Measurements from ENCODE around the gene PLEKHG5. TPM values are rescaled to one million over a fixed set of nuclear protein-coding genes. Genes with fewer than 3 reads are reported as not detected.
"Not testable (repeated sequence)": the region's sequence is repeated elsewhere in the genome, so short reads cannot be mapped to it uniquely, and the experiment has no call there.

PLEKHG5 gene
- total RNA-seq, 1 donor from 2014 or later: 32.4 TPM

DNA sequence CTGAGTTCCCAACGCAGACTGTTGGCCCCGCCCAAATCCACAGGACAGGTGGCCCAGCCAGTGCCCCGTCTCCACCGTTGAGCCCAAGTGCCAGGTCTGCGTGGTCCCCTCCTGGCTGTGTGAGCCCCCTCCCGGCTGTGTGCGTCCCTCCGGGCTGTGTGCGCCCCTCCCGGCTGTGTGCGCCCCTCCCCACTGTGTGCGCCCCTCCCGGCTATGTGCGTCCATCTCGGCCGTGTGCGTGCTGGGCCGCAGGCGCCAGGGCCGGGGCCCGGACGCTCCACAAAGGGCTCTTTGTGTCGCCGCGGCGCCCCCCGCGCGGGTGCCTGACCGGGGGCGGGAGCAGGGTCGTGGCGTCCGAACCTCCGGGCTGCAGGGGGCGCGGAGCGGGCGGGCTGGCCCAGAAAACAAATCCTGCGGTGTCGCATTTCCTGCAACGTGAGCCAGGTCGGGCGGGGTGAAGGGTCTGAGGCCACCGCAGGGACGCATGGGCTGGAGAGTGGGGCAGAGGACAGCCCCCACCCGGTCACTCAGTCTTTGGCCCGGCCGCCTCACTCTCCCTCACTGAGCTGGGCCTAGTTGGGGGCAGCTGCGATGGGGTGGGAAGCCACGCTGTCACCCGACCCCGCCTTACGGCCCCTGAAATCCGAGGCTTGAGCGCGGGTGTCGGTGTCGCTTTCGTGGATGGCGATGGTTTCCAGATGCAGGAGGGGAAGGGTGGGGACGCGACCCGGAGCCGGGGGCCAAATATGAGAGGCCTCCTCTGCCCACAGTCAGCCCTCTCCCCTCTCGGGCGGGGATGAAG, 44.2 kb downstream of the PLEKHG5 start:
- no peak overlapping the region for H3K4me3 Mint-ChIP-seq (ENCODE audit: unreplicated experiment)
- H3K27me3 Mint-ChIP-seq (ENCODE audit: low read depth): peaks cover 20% of the 10 kb centered on the region
- no peaks in the 10 kb centered on the region for H3K9me3 Mint-ChIP-seq (ENCODE audit: low read depth)
- DNase-seq (ENCODE audit: low spot score): peak; percentile 72
- peaks cover 7% of the 10 kb centered on the region for H3K4me1 Mint-ChIP-seq (ENCODE audit: low read depth)
- H3K27ac Mint-ChIP-seq (ENCODE audit: unreplicated experiment): no peak overlapping the region
- TF ChIP-seq, protein P1, sequence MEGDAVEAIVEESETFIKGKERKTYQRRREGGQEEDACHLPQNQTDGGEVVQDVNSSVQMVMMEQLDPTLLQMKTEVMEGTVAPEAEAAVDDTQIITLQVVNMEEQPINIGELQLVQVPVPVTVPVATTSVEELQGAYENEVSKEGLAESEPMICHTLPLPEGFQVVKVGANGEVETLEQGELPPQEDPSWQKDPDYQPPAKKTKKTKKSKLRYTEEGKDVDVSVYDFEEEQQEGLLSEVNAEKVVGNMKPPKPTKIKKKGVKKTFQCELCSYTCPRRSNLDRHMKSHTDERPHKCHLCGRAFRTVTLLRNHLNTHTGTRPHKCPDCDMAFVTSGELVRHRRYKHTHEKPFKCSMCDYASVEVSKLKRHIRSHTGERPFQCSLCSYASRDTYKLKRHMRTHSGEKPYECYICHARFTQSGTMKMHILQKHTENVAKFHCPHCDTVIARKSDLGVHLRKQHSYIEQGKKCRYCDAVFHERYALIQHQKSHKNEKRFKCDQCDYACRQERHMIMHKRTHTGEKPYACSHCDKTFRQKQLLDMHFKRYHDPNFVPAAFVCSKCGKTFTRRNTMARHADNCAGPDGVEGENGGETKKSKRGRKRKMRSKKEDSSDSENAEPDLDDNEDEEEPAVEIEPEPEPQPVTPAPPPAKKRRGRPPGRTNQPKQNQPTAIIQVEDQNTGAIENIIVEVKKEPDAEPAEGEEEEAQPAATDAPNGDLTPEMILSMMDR (IDR thresholded peaks at IDR 0.05): no peak
- no peaks in the 10 kb centered on the region for H3K36me3 Mint-ChIP-seq (ENCODE audit: low read depth)

DNA sequence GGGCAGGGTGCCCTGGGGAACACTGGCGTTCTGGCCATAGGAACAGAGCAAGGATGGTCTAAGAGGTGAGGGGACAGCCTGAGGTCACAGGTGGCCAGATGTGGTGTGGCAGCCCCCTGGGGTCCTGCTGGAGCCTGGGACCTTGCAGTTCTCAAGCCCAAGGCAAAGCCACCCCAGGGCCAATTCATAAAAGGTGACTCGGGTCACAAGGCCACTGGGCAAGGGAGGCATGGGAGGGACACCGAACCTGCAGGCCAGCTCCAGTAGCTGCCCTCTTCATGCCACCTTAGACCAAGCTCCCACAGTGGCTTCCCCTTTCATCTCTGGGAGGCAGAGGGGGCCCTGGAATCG, 44.8 kb downstream of the PLEKHG5 start:
- Mint-ChIP-seq H3K4me1 (ENCODE audit: low read depth) (peaks cover 7% of the 10 kb centered on the region), H3K27ac (ENCODE audit: unreplicated experiment) (no peak overlapping the region), H3K9me3 (ENCODE audit: low read depth) (no peaks in the 10 kb centered on the region), H3K36me3 (ENCODE audit: low read depth) (no peaks in the 10 kb centered on the region), H3K4me3 (ENCODE audit: unreplicated experiment) (no peak overlapping the region), H3K27me3 (ENCODE audit: low read depth) (peaks cover 21% of the 10 kb centered on the region)
- DNase-seq (ENCODE audit: low spot score): no peak
- TF ChIP-seq, protein P1 (IDR thresholded peaks at IDR 0.05): no peak

DNA sequence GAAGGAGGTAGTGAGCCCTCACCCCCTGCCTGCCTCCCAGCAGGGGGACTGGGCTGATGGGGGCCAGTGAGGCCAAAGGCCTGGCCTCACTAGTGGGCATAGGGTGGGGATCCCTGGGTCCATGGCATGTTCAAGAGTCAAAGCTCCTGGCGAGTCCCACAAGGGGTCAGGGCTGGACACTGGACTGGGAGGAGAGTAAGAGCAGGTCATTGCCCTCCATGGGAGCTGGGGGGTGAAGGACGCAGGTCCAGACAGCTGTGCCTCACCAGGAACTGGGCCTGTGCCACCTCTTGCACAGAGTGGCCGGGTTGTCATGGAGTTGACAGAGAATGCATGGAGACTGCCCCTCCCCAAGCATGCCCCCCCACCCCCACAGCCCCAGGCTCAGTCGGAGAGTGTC, 45.5 kb downstream of the PLEKHG5 start:
- peaks cover 27% of the 10 kb centered on the region for H3K27me3 Mint-ChIP-seq (ENCODE audit: low read depth)
- H3K4me3 Mint-ChIP-seq (ENCODE audit: unreplicated experiment); H3K4me1 Mint-ChIP-seq (ENCODE audit: low read depth); H3K36me3 Mint-ChIP-seq (ENCODE audit: low read depth); H3K9me3 Mint-ChIP-seq (ENCODE audit: low read depth); H3K27ac Mint-ChIP-seq (ENCODE audit: unreplicated experiment): not testable (repeated sequence)
- peak; percentile 69 for DNase-seq (ENCODE audit: low spot score)

DNA sequence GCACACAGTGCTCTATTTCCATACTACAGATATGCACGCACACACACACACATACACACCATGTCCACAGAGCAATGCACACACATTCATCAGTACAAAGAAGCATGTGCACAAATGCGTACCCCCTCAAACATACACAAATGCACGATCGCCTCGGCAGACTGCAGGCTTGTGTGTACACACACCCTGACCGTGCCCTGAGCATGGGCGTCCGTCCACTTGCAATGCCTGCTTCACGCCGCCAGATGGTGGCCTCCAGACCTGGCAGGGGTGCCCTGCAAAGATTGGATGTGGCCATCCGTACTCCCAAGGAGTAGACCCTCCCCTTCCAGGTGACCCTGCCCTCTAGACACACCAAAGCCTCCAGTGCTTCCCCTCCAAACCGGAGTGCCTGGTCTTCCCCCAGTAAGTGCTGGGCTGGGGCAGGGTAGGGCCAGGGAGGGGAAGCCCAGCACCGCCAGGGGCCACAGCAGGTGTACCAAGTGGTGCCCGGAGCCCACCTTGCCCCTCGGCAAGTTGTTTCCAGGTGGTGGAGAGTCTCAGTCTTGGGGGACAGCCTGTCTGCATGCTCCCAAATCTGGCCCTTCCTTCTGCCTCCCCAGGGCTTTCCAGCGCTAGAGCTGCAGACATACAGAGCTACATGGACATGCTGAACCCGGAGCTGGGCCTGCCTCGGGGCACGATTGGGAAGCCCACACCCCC, 46.3 kb downstream of the PLEKHG5 start:
- Mint-ChIP-seq H3K36me3 (ENCODE audit: low read depth) (no peaks in the 10 kb centered on the region), H3K4me1 (ENCODE audit: low read depth) (peaks cover 7% of the 10 kb centered on the region), H3K4me3 (ENCODE audit: unreplicated experiment) (no peak overlapping the region), H3K9me3 (ENCODE audit: low read depth) (no peaks in the 10 kb centered on the region), H3K27me3 (ENCODE audit: low read depth) (peaks cover 25% of the 10 kb centered on the region), H3K27ac (ENCODE audit: unreplicated experiment) (no peak overlapping the region)
- TF ChIP-seq, protein P1 (IDR thresholded peaks at IDR 0.05): peak; percentile 71
- peak; percentile 86 for DNase-seq (ENCODE audit: low spot score)

DNA sequence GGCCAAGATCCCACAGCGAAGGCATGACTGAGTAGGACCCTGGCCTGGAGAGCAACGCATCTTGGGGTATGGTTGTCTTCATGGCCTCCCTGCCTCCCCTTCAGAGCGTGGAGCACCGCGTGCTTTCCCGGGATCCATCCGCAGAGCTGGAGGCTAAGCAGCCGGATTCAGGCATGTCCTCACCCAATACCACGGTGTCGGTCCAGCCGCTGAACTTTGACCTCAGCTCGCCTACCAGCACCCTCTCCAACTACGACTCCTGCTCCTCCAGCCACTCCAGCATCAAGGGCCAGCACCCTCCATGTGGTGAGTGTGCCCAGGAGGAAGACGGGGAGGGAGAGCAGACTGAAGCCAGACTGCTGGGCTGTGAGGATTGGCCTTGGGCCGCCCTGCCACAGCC, 47.1 kb downstream of the PLEKHG5 start:
- H3K36me3 Mint-ChIP-seq (ENCODE audit: low read depth): no peaks in the 10 kb centered on the region
- peaks cover 6% of the 10 kb centered on the region for H3K4me1 Mint-ChIP-seq (ENCODE audit: low read depth)
- no peak overlapping the region for H3K4me3 Mint-ChIP-seq (ENCODE audit: unreplicated experiment)
- peak; percentile 89 for DNase-seq (ENCODE audit: low spot score)
- TF ChIP-seq, protein P1 (IDR thresholded peaks at IDR 0.05): no peak
- peaks cover 22% of the 10 kb centered on the region for H3K27me3 Mint-ChIP-seq (ENCODE audit: low read depth)
- H3K27ac Mint-ChIP-seq (ENCODE audit: unreplicated experiment): no peak overlapping the region
- H3K9me3 Mint-ChIP-seq (ENCODE audit: low read depth): no peaks in the 10 kb centered on the region

Data from chondrocyte (in vitro differentiated cells).